ENCODE results near the gene UVRAG. TPM values are rescaled to one million over a fixed set of nuclear protein-coding genes. Genes with fewer than 3 reads are reported as not detected.

Gene UVRAG
- polyA plus RNA-seq, 1 donor (not counting 4 experiments of a cell fraction or from before 2014, with no cell fraction given) = 11.9 TPM

DNA sequence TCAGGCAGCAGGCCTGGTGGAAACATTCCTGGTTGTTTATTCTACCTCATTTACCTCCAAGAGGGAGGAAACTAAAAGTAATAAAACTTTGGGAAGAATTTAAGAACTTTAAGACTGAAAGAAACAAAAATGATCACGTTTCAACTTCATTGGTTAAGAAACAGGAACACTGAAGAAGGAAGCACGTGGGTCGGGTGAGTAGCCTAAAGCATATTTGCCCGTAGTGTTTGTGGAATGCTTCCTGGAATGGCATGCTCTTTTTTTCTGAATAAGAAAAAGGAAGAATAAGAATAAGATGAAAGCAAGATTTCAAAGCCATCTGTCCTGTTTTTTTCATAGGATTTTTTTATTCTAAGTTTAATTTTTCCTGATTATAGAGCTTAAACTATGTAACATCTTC is 308.2 kb downstream of the UVRAG start:
- FAIRE-seq = no peak
- no peak for DNase-seq (ENCODE audit: low read depth, low spot score)
- dilution Hi-C loops (cut with MboI; ENCODE audit: extremely low pct_ligation_motif_present, low sequenced_read_pairs) = no loop called here
- H4K20me1 ChIP-seq (ENCODE audit: control insufficient read depth, extremely low read depth, insufficient read depth, low read length) = no peaks in the 10 kb centered on the region
- no peaks in the 10 kb centered on the region for H3K27me3 ChIP-seq (ENCODE audit: control insufficient read depth, extremely low read depth, insufficient read depth, low read length)
- H3K79me2 ChIP-seq (ENCODE audit: control insufficient read depth, insufficient read depth, low read length) = no peaks in the 10 kb centered on the region
- H3K36me3 ChIP-seq (ENCODE audit: control insufficient read depth in 2 of 2, extremely low read depth in 1 of 2, insufficient read depth in 2 of 2, low read length in 2 of 2) = no peaks in the 10 kb centered on the region
- no peak overlapping the region for H3K4me3 ChIP-seq (ENCODE audit: control insufficient read depth in 2 of 3, extremely low read depth in 1 of 3, insufficient read depth in 2 of 3, low read depth in 1 of 3, low read length in 3 of 3)
- H3K9ac ChIP-seq (ENCODE audit: control insufficient read depth, extremely low read depth, insufficient read depth, low read length) = no peak overlapping the region
- peaks cover 3% of the 10 kb centered on the region for H3K9me1 ChIP-seq (ENCODE audit: control insufficient read depth, extremely low read depth, insufficient read depth, low read length)
- TF ChIP-seq, protein P1, sequence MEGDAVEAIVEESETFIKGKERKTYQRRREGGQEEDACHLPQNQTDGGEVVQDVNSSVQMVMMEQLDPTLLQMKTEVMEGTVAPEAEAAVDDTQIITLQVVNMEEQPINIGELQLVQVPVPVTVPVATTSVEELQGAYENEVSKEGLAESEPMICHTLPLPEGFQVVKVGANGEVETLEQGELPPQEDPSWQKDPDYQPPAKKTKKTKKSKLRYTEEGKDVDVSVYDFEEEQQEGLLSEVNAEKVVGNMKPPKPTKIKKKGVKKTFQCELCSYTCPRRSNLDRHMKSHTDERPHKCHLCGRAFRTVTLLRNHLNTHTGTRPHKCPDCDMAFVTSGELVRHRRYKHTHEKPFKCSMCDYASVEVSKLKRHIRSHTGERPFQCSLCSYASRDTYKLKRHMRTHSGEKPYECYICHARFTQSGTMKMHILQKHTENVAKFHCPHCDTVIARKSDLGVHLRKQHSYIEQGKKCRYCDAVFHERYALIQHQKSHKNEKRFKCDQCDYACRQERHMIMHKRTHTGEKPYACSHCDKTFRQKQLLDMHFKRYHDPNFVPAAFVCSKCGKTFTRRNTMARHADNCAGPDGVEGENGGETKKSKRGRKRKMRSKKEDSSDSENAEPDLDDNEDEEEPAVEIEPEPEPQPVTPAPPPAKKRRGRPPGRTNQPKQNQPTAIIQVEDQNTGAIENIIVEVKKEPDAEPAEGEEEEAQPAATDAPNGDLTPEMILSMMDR (optimal IDR thresholded peaks at IDR 0.05 in 1 of 3, IDR thresholded peaks at IDR 0.05 in 1 of 3, conservative IDR thresholded peaks at IDR 0.05 in 1 of 3; ENCODE audit: extremely low read depth in 1 of 3, insufficient read depth in 2 of 3, low read length in 3 of 3) = no peak
- TF ChIP-seq EZH2 (IDR thresholded peaks at IDR 0.05; ENCODE audit: low read length) = no peak
- H3K9me3 ChIP-seq (ENCODE audit: control insufficient read depth, low read depth, low read length) = no peaks in the 10 kb centered on the region
- H3K27ac ChIP-seq (ENCODE audit: control insufficient read depth, insufficient read depth, low read length) = no peak overlapping the region
- H2AFZ ChIP-seq (ENCODE audit: control insufficient read depth, low read length) = no peak overlapping the region
- no peaks in the 10 kb centered on the region for H3K4me1 ChIP-seq (ENCODE audit: control insufficient read depth, extremely low read depth, insufficient read depth, low read length)
- H3K4me2 ChIP-seq (ENCODE audit: control insufficient read depth, extremely low read depth, insufficient read depth, low read depth, low read length) = no peak overlapping the region

DNA sequence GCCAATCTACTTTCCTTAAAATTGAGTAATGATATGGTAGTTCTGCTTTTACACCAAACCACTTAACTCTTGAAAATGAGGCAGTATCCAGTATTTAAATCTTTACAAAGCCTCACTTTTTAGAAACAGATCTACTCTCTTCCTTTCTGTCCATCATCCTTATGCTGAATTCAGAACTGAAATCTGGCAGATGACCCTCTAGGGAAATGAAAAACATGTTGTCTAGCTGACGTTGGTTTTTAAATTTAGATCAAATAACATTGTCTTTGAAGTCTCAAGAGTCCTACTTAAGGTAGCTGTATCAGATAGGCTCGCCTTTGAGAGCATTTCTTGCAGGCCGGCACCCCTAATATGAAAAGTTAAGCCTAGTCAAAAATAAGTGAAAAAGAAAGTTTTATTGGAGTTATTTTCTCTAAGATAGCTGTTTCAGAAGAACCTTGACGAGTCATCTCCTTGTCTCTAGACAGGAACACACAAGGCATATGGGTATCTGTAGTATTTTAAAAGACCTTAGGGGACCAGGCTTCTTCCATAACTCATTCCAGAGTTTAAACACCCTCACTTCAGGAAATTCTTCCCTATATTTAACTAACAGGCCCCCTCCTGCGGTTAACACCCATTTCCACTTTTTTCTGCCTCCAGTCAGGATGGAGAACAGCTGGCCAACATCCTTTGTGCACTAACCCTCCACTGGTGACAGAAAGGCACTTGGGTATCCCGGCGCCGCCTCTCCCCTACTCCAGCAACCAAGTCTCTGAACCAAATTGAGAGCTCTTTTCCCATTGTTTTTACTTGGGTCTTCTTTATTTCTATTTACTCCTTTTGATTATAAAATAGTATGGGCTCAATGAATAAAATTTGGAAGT is 310.1 kb downstream of the UVRAG start:
- dilution Hi-C loops (cut with MboI; ENCODE audit: extremely low pct_ligation_motif_present, low sequenced_read_pairs) = no loop called here
- no peak overlapping the region for H3K4me2 ChIP-seq (ENCODE audit: control insufficient read depth, extremely low read depth, insufficient read depth, low read depth, low read length)

More for the DNA sequence above, 310.1 kb downstream of the UVRAG start:
- Histone ChIP-seq H3K36me3 (ENCODE audit: control insufficient read depth in 2 of 2, extremely low read depth in 1 of 2, insufficient read depth in 2 of 2, low read length in 2 of 2) (no peaks in the 10 kb centered on the region), H3K9me1 (ENCODE audit: control insufficient read depth, extremely low read depth, insufficient read depth, low read length) (peaks cover 3% of the 10 kb centered on the region), H3K9me3 (ENCODE audit: control insufficient read depth, low read depth, low read length) (no peaks in the 10 kb centered on the region), H3K4me1 (ENCODE audit: control insufficient read depth, extremely low read depth, insufficient read depth, low read length) (no peaks in the 10 kb centered on the region), H4K20me1 (ENCODE audit: control insufficient read depth, extremely low read depth, insufficient read depth, low read length) (no peaks in the 10 kb centered on the region), H3K9ac (ENCODE audit: control insufficient read depth, extremely low read depth, insufficient read depth, low read length) (no peak overlapping the region), H3K79me2 (ENCODE audit: control insufficient read depth, insufficient read depth, low read length) (no peaks in the 10 kb centered on the region), H3K4me3 (ENCODE audit: control insufficient read depth in 2 of 3, extremely low read depth in 1 of 3, insufficient read depth in 2 of 3, low read depth in 1 of 3, low read length in 3 of 3) (no peak overlapping the region), H3K27me3 (ENCODE audit: control insufficient read depth, extremely low read depth, insufficient read depth, low read length) (no peaks in the 10 kb centered on the region), H3K27ac (ENCODE audit: control insufficient read depth, insufficient read depth, low read length) (no peak overlapping the region), H2AFZ (ENCODE audit: control insufficient read depth, low read length) (no peak overlapping the region)
- DNase-seq (ENCODE audit: low read depth, low spot score) (no peak), FAIRE-seq (no peak)
- TF ChIP-seq, protein P1 (optimal IDR thresholded peaks at IDR 0.05 in 1 of 3, IDR thresholded peaks at IDR 0.05 in 1 of 3, conservative IDR thresholded peaks at IDR 0.05 in 1 of 3; ENCODE audit: extremely low read depth in 1 of 3, insufficient read depth in 2 of 3, low read length in 3 of 3) = no peak
